Fibroblast of upper back skin (primary cell): Measurements from ENCODE around the gene GGA1.

ENCODE experiments used
- DNase-seq: peaks from one replicate; pipeline ENCODE4 v3.0.0-alpha.2; 2013

The GGA1 gene

GRCh38 chr22:37676736-37677492 is 68.3 kb downstream of the GGA1 start:
- peak; percentile 99 for DNase-seq

DNA sequence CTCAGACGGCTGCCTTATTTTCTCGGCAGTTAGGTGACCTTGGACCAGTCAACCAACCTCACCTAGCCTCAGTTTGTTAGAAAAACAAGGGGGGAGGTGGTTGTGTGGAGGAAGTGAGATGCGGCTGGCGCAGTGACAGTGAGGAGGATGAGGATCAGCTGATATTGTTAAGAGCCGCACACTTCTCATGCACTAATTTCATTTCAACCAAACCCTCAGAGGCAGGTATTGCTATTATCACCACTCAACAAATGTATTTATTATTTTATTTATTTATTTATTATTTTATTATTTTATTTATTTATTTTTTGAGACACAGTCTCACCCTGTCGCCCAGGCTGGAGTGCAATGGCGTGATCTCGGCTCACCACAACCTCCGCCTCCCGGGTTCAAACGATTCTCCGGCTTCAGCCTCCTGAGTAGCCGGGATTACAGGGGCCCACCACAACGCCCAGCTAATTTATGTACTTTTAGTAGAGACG is 68.9 kb downstream of the GGA1 start:
- DNase-seq: no peak

DNA sequence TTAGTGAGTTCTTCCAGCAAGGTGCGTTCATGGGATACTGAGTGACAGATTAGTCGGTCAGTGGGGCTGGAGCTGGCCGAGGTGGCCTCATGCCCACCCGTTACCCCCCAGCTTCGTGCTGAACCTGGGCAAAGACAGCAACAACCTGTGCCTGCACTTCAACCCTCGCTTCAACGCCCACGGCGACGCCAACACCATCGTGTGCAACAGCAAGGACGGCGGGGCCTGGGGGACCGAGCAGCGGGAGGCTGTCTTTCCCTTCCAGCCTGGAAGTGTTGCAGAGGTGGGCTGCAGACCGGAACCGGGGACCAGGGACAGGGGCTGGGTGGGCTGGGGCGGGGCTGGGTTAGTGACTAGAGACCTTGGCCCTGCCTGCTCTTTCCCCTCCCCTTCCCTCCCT is 69.7 kb downstream of the GGA1 start:
- DNase-seq: no peak

DNA sequence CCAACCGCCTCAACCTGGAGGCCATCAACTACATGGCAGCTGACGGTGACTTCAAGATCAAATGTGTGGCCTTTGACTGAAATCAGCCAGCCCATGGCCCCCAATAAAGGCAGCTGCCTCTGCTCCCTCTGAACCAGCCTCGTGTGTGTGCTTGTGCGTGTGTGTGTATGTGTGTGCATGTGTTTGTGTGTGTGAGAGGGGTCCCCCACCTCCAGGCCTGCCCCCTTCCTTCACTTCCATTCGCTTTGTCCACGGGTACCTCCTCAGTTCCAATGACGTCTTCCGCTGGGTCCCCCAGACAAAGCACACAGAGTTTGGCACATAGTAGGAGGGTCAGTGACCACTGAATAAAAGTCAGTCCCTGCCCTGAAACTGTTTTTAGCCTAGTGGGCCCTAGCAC is 71.0 kb downstream of the GGA1 start:
- DNase-seq: no peak

- DNase-seq: peak; percentile 32
Measured at GRCh38 chr22:37680191-37680851, 71.7 kb downstream of the GGA1 start.

- peak; percentile 60 for DNase-seq
Measured at GRCh38 chr22:37681001-37681424, 72.4 kb downstream of the GGA1 start.

DNA sequence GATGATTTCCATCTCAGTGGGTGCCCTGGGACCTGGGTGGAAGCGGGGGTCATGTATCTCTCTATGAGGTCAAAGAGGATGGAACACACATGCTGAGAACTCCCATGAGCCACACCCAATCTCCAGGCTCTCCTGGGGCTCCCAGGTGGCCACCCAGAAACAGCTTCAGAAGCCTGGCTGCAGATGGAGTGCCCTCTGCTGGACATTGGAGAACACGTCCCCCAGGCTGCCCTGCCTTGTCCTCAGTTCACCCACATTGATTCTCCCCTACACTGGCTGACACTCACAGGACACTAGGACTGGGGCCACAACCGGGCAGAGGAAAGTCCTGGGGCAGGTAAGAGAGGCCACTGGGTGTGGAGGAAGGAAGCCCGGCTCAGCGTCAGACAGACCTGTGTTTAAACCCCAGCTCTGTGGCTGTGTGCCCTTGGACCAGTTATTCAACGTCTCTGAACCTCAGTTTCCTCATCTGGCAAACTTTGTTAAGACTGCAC is 73.0 kb downstream of the GGA1 start:
- DNase-seq: peak; percentile 77
